Measurements from ENCODE around the gene TECPR2.

DNA sequence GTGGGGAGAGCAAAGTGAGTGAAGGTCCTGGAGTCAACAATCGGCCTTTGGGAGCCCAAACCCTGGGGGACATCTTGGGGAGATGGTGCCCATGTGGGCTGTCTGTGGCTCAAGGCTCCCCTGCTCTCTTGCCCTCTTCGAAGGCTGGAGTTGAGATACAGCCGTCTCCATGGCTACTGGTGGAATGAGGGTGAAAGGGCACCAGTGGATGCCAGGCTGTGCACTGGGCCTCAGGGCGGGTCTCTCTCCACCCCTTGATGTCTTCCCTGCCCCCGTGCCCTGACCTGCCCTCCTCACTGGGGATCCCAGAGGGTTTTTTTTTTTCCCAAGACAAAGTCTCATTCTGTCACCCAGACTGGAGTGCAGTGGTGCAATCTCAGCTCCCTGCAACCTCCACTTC is 148.8 kb downstream of the TECPR2 start:
- no peak for TF ChIP-seq GABPA (IDR thresholded peaks at IDR 0.05 in 1 of 2, conservative IDR thresholded peaks at IDR 0.05 in 1 of 2)
- TF ChIP-seq, protein P1, sequence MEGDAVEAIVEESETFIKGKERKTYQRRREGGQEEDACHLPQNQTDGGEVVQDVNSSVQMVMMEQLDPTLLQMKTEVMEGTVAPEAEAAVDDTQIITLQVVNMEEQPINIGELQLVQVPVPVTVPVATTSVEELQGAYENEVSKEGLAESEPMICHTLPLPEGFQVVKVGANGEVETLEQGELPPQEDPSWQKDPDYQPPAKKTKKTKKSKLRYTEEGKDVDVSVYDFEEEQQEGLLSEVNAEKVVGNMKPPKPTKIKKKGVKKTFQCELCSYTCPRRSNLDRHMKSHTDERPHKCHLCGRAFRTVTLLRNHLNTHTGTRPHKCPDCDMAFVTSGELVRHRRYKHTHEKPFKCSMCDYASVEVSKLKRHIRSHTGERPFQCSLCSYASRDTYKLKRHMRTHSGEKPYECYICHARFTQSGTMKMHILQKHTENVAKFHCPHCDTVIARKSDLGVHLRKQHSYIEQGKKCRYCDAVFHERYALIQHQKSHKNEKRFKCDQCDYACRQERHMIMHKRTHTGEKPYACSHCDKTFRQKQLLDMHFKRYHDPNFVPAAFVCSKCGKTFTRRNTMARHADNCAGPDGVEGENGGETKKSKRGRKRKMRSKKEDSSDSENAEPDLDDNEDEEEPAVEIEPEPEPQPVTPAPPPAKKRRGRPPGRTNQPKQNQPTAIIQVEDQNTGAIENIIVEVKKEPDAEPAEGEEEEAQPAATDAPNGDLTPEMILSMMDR (IDR thresholded peaks at IDR 0.05; ENCODE audit: low read depth, low read length, missing input control), result no peak
- no peak for TF ChIP-seq FOXA1 (IDR thresholded peaks at IDR 0.05)
- no peak for TF ChIP-seq EGR1 (IDR thresholded peaks at IDR 0.05; ENCODE audit: low read depth in 2 of 2)
- TF ChIP-seq, protein P2, sequence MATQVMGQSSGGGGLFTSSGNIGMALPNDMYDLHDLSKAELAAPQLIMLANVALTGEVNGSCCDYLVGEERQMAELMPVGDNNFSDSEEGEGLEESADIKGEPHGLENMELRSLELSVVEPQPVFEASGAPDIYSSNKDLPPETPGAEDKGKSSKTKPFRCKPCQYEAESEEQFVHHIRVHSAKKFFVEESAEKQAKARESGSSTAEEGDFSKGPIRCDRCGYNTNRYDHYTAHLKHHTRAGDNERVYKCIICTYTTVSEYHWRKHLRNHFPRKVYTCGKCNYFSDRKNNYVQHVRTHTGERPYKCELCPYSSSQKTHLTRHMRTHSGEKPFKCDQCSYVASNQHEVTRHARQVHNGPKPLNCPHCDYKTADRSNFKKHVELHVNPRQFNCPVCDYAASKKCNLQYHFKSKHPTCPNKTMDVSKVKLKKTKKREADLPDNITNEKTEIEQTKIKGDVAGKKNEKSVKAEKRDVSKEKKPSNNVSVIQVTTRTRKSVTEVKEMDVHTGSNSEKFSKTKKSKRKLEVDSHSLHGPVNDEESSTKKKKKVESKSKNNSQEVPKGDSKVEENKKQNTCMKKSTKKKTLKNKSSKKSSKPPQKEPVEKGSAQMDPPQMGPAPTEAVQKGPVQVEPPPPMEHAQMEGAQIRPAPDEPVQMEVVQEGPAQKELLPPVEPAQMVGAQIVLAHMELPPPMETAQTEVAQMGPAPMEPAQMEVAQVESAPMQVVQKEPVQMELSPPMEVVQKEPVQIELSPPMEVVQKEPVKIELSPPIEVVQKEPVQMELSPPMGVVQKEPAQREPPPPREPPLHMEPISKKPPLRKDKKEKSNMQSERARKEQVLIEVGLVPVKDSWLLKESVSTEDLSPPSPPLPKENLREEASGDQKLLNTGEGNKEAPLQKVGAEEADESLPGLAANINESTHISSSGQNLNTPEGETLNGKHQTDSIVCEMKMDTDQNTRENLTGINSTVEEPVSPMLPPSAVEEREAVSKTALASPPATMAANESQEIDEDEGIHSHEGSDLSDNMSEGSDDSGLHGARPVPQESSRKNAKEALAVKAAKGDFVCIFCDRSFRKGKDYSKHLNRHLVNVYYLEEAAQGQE (IDR thresholded peaks at IDR 0.05), result no peak
- no peak for TF ChIP-seq SP1 (IDR thresholded peaks at IDR 0.05)
- TF ChIP-seq, protein P3, sequence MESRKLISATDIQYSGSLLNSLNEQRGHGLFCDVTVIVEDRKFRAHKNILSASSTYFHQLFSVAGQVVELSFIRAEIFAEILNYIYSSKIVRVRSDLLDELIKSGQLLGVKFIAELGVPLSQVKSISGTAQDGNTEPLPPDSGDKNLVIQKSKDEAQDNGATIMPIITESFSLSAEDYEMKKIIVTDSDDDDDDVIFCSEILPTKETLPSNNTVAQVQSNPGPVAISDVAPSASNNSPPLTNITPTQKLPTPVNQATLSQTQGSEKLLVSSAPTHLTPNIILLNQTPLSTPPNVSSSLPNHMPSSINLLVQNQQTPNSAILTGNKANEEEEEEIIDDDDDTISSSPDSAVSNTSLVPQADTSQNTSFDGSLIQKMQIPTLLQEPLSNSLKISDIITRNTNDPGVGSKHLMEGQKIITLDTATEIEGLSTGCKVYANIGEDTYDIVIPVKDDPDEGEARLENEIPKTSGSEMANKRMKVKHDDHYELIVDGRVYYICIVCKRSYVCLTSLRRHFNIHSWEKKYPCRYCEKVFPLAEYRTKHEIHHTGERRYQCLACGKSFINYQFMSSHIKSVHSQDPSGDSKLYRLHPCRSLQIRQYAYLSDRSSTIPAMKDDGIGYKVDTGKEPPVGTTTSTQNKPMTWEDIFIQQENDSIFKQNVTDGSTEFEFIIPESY (IDR thresholded peaks at IDR 0.05), result no peak
- TF ChIP-seq RAD21 (IDR thresholded peaks at IDR 0.05), result no peak
- TF ChIP-seq YY1 (IDR thresholded peaks at IDR 0.05), result no peak
